GM12878 (cell line): ENCODE data around the gene NRXN3.

Experiments
- CBX5 ChIP-seq: sonication (generic); IDR thresholded peaks from 2 replicates; pipeline ENCODE4 v1.6.1; 2016; ENCODE audit warnings: low read depth, moderate library complexity, mild to moderate bottlenecking, inconsistent platforms
- CHD1 ChIP-seq: IDR thresholded peaks from 2 replicates; pipeline ENCODE4 v1.6.1; 2012; ENCODE audit warnings: low read depth, low read length, improper control_type of control experiment
- CTCF ChIP-seq, 3 experiments: IDR thresholded peaks in 2 of 3; conservative IDR thresholded peaks in 1 of 3; 2 replicates each; pipeline ENCODE4 v1.5.1; 2011; ENCODE audit warnings: low read depth in 3 of 3, low read length in 3 of 3, mild to moderate bottlenecking in 3 of 3, control low read depth in 2 of 3, moderate library complexity in 2 of 3, inconsistent platforms in 1 of 3, mixed read lengths in 1 of 3; ENCODE audit not compliant: control insufficient read depth in 2 of 3, insufficient read depth in 1 of 3; ENCODE audit errors: extremely low read depth in 1 of 3
- DPF2 ChIP-seq: fragments of 450-650 bp; IDR thresholded peaks from 2 replicates; pipeline ENCODE4 v1.6.1; 2017; ENCODE audit warnings: mild to moderate bottlenecking
- EP300 ChIP-seq, 2 experiments: fragments of 150-350 bp in 1 of 2; IDR thresholded peaks; 2 replicates each; pipeline ENCODE4 v1.6.1; 2011 to 2012; ENCODE audit warnings: low read depth in 2 of 2, low read length in 2 of 2, borderline replicate concordance in 1 of 2, improper control_type of control experiment in 1 of 2, inconsistent platforms in 1 of 2; ENCODE audit not compliant: control insufficient read depth in 1 of 2
- POLR2A ChIP-seq: IDR thresholded peaks from 2 replicates; pipeline ENCODE4 v1.6.1; 2011; ENCODE audit warnings: low read depth, mild to moderate bottlenecking, low read length
- POLR2AphosphoS5 ChIP-seq: IDR thresholded peaks from 2 replicates; pipeline ENCODE4 v1.6.1; 2011; ENCODE audit warnings: mild to moderate bottlenecking, low read length, inconsistent platforms
- RFX5 ChIP-seq: IDR thresholded peaks from 2 replicates; pipeline ENCODE4 v1.6.1; 2011; ENCODE audit warnings: low read depth, low read length, improper control_type of control experiment
- STAT1 ChIP-seq: fragments of 450-650 bp; conservative IDR thresholded peaks from 2 replicates; pipeline ENCODE4 v1.6.1; 2014; ENCODE audit warnings: antibody characterized with exemption, mild to moderate bottlenecking
- TCF12 ChIP-seq: IDR thresholded peaks from 2 replicates; pipeline ENCODE4 v1.6.1; 2011; ENCODE audit warnings: low read depth, mild to moderate bottlenecking, low read length
- ZBTB11 ChIP-seq: fragments of 450-650 bp; formaldehyde crosslinking; IDR thresholded peaks from 2 replicates; pipeline ENCODE4 v1.5.0; 2022; ENCODE audit warnings: mild to moderate bottlenecking, missing genetic modification characterization
- ZNF207 ChIP-seq: fragments of 450-650 bp; IDR thresholded peaks from 2 replicates; pipeline ENCODE4 v1.6.1; 2014; ENCODE audit warnings: antibody characterized with exemption, mild to moderate bottlenecking, borderline replicate concordance
- TF ChIP-seq, protein P1 (sequence below): IDR thresholded peaks from 2 replicates; pipeline ENCODE4 v1.6.1; 2012; ENCODE audit warnings: mild to moderate bottlenecking, low read depth, low read length
- TF ChIP-seq, protein P2 (sequence below): IDR thresholded peaks from 2 replicates; pipeline ENCODE4 v1.6.1; 2012; ENCODE audit warnings: low read depth, low read length, improper control_type of control experiment

DNA sequence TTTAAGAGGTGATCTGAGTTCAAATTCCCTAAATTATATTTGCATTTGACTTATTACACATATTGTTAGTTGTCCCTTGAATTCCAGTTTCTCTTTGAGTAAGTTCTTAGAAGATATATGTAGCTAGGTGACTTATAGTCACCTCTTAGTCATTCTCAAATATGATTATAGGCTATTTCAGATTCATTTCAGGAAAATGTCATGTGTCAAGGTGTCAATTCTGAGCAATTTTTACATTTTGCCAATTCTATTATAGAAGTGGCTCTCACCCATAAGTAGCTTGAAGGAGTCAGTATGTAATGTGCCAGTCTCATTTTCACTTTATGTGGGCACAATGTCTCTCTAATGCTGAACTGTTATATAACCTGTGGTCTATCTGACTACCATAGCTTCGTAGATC lies 1417.7 kb downstream of the NRXN3 start:
- TF ChIP-seq EP300 (IDR thresholded peaks at IDR 0.05; ENCODE audit: borderline replicate concordance in 1 of 2, control insufficient read depth in 1 of 2, low read depth in 2 of 2, low read length in 2 of 2) = no peak
- TF ChIP-seq ZBTB11 = no peak
- no peak for TF ChIP-seq CHD1
- TF ChIP-seq CBX5 = no peak
- TF ChIP-seq CTCF (IDR thresholded peaks at IDR 0.05 in 2 of 3, conservative IDR thresholded peaks at IDR 0.05 in 1 of 3; ENCODE audit: control insufficient read depth in 2 of 3, extremely low read depth in 1 of 3, insufficient read depth in 1 of 3, low read depth in 3 of 3, low read length in 3 of 3) = no peak
- TF ChIP-seq, protein P1, sequence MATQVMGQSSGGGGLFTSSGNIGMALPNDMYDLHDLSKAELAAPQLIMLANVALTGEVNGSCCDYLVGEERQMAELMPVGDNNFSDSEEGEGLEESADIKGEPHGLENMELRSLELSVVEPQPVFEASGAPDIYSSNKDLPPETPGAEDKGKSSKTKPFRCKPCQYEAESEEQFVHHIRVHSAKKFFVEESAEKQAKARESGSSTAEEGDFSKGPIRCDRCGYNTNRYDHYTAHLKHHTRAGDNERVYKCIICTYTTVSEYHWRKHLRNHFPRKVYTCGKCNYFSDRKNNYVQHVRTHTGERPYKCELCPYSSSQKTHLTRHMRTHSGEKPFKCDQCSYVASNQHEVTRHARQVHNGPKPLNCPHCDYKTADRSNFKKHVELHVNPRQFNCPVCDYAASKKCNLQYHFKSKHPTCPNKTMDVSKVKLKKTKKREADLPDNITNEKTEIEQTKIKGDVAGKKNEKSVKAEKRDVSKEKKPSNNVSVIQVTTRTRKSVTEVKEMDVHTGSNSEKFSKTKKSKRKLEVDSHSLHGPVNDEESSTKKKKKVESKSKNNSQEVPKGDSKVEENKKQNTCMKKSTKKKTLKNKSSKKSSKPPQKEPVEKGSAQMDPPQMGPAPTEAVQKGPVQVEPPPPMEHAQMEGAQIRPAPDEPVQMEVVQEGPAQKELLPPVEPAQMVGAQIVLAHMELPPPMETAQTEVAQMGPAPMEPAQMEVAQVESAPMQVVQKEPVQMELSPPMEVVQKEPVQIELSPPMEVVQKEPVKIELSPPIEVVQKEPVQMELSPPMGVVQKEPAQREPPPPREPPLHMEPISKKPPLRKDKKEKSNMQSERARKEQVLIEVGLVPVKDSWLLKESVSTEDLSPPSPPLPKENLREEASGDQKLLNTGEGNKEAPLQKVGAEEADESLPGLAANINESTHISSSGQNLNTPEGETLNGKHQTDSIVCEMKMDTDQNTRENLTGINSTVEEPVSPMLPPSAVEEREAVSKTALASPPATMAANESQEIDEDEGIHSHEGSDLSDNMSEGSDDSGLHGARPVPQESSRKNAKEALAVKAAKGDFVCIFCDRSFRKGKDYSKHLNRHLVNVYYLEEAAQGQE = no peak
- TF ChIP-seq, protein P2, sequence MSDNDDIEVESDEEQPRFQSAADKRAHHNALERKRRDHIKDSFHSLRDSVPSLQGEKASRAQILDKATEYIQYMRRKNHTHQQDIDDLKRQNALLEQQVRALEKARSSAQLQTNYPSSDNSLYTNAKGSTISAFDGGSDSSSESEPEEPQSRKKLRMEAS = no peak
- no peak for TF ChIP-seq RFX5
- no peak for TF ChIP-seq DPF2
- TF ChIP-seq STAT1 = no peak
- no peak for TF ChIP-seq POLR2AphosphoS5
- no peak for TF ChIP-seq POLR2A
- TF ChIP-seq TCF12 = no peak
- TF ChIP-seq ZNF207 = no peak
